H1 (cell line): ENCODE data around the gene KCNJ18. TPM values are rescaled to one million over a fixed set of nuclear protein-coding genes. Genes with fewer than 3 reads are reported as not detected.
"Not testable (repeated sequence)": the region's sequence is repeated elsewhere in the genome, so short reads cannot be mapped to it uniquely, and the experiment has no call there.

Source experiments
- CTCF ChIA-PET: fragments of 300-600 bp; sonication (Branson Sonifier 250); formaldehyde crosslinking; loops from one replicate; lab custom pipeline; 2021; ENCODE audit not compliant: partially characterized antibody; lab: Charles Lee
- POLR2A ChIA-PET: fragments of 300-600 bp; sonication (Branson Sonifier 250); formaldehyde crosslinking; loops from one replicate; lab custom pipeline; 2021; ENCODE audit warnings: inconsistent platforms; ENCODE audit not compliant: partially characterized antibody; lab: Charles Lee
- DNase-seq, 2 experiments: peaks; one replicate each; pipeline versions ENCODE4 v3.0.0 to v3.0.0-alpha.2; 2010 to 2022; ENCODE audit warnings: low spot score in 2 of 2, low read depth in 1 of 2, mixed read lengths in 1 of 2
- FAIRE-seq: peaks from 2 replicates; lab custom pipeline; 2011; peaks lifted over from hg19 to GRCh38; lab: Jason Lieb, UNC
- H2AFZ ChIP-seq: 2 replicates; pipeline ENCODE4 v1.8.1; 2012; ENCODE audit warnings: low read length, inconsistent platforms
- H2AK5ac ChIP-seq: 2 replicates; pipeline ENCODE4 v1.6.1; 2013; ENCODE audit warnings: low read depth, low read length
- H2BK120ac ChIP-seq: replicated peaks from 2 replicates; pipeline ENCODE3; 2013; ENCODE audit warnings: low read depth, low read length, inconsistent platforms
- H2BK12ac ChIP-seq: 2 replicates; pipeline ENCODE4 v1.6.1; 2013; ENCODE audit warnings: low read depth, low read length
- H2BK15ac ChIP-seq: 2 replicates; pipeline ENCODE4 v1.6.1; 2013; ENCODE audit warnings: low read length
- H2BK20ac ChIP-seq: 2 replicates; pipeline ENCODE4 v1.6.1; 2013; ENCODE audit warnings: low read length
- H2BK5ac ChIP-seq: 2 replicates; pipeline ENCODE4 v1.6.1; 2013; ENCODE audit warnings: low read depth, low read length
- H3K14ac ChIP-seq: 2 replicates; pipeline ENCODE4 v1.6.1; 2013; ENCODE audit warnings: inconsistent platforms; ENCODE audit not compliant: insufficient read length
- H3K18ac ChIP-seq: 2 replicates; pipeline ENCODE4 v1.6.1; 2013; ENCODE audit warnings: low read length; ENCODE audit errors: extremely low read depth
- H3K23ac ChIP-seq: 2 replicates; pipeline ENCODE4 v1.6.1; 2013; ENCODE audit warnings: inconsistent platforms; ENCODE audit not compliant: insufficient read length
- H3K23me2 ChIP-seq: 2 replicates; pipeline ENCODE4 v1.6.1; 2013; ENCODE audit warnings: low read depth, low read length
- H3K27ac ChIP-seq: 2 replicates; pipeline ENCODE4 v1.6.1; 2011; ENCODE audit warnings: low read depth, low read length, inconsistent platforms
- H3K27me3 ChIP-seq, 4 experiments: replicated peaks in 1 of 4; 1 replicate in 1 of 4; 2 replicates in 3 of 4; pipeline versions ENCODE4 v1.6.1 to v1.8.1; 2011 to 2013; ENCODE audit warnings: low read length in 3 of 4, mild to moderate bottlenecking in 3 of 4, inconsistent platforms in 2 of 4, mixed read lengths in 2 of 4, moderate library complexity in 1 of 4; ENCODE audit not compliant: control insufficient read depth in 3 of 4, insufficient read depth in 3 of 4; ENCODE audit errors: extremely low read depth in 1 of 4
- H3K36me3 ChIP-seq, 4 experiments: 2 replicates each; pipeline versions ENCODE4 v1.6.1 to v1.8.1; 2011 to 2013; ENCODE audit warnings: mild to moderate bottlenecking in 4 of 4, low read length in 3 of 4, moderate library complexity in 2 of 4, control low read depth in 1 of 4, inconsistent platforms in 1 of 4; ENCODE audit not compliant: insufficient read depth in 4 of 4, control insufficient read depth in 2 of 4
- H3K4ac ChIP-seq: replicated peaks from 2 replicates; pipeline ENCODE3; 2013; ENCODE audit warnings: low read length, low read depth, mixed read lengths, inconsistent platforms; ENCODE audit not compliant: insufficient read length
- H3K4me1 ChIP-seq, 4 experiments: replicated peaks in 1 of 4; 1 replicate in 1 of 4; 2 replicates in 3 of 4; pipeline versions ENCODE4 v1.6.1 to v1.8.1; 2011 to 2013; ENCODE audit warnings: low read length in 3 of 4, inconsistent platforms in 2 of 4, mixed read lengths in 1 of 4; ENCODE audit not compliant: insufficient read depth in 4 of 4, control insufficient read depth in 3 of 4
- H3K4me2 ChIP-seq, 2 experiments: 2 replicates each; pipeline versions ENCODE4 v1.6.1 to v1.8.1; 2011 to 2013; ENCODE audit warnings: low read depth in 2 of 2, low read length in 2 of 2, control low read depth in 1 of 2, inconsistent platforms in 1 of 2, mild to moderate bottlenecking in 1 of 2; ENCODE audit not compliant: insufficient read depth in 1 of 2
- H3K4me3 ChIP-seq, 4 experiments: fragments of 200-600, 300-600 bp in 1 of 4; sonication (generic), shearing (Covaris generic), sonication (Bioruptor Twin) in 1 of 4; 2 replicates each; pipeline versions ENCODE4 v1.5.1 to v1.8.1; 2011 to 2016; ENCODE audit warnings: low read length in 4 of 4, low read depth in 3 of 4, control low read depth in 2 of 4, inconsistent platforms in 2 of 4, mild to moderate bottlenecking in 2 of 4, mixed read lengths in 1 of 4, moderate library complexity in 1 of 4; ENCODE audit not compliant: insufficient read depth in 2 of 4; ENCODE audit errors: extremely low read depth in 1 of 4
- H3K56ac ChIP-seq: replicated peaks from 2 replicates; pipeline ENCODE3; 2013; ENCODE audit warnings: low read depth, mild to moderate bottlenecking, mixed read lengths, low read length, inconsistent platforms; ENCODE audit not compliant: insufficient read length
- H3K79me1 ChIP-seq: 2 replicates; pipeline ENCODE4 v1.6.1; 2013; ENCODE audit warnings: low read depth, low read length, control low read depth
- H3K79me2 ChIP-seq, 2 experiments: 2 replicates each; pipeline versions ENCODE4 v1.6.1 to v1.8.1; 2012 to 2013; ENCODE audit warnings: low read length in 2 of 2, mild to moderate bottlenecking in 2 of 2, inconsistent platforms in 1 of 2; ENCODE audit not compliant: insufficient read depth in 2 of 2, control insufficient read depth in 1 of 2
- H3K9ac ChIP-seq, 4 experiments: replicated peaks in 1 of 4; 1 replicate in 1 of 4; 2 replicates in 3 of 4; pipeline versions ENCODE4 v1.6.1 to v1.8.1; 2011 to 2013; ENCODE audit warnings: low read depth in 3 of 4, low read length in 3 of 4, control low read depth in 2 of 4, mild to moderate bottlenecking in 2 of 4, moderate library complexity in 2 of 4, inconsistent platforms in 1 of 4; ENCODE audit errors: extremely low read depth in 1 of 4
- H3K9me3 ChIP-seq, 2 experiments: 2 replicates each; pipeline versions ENCODE4 v1.6.1 to v1.8.1; 2012 to 2013; ENCODE audit warnings: mild to moderate bottlenecking in 2 of 2, moderate library complexity in 2 of 2, control low read depth in 1 of 2, inconsistent platforms in 1 of 2, low read depth in 1 of 2, low read length in 1 of 2, mixed read lengths in 1 of 2; ENCODE audit not compliant: insufficient read depth in 2 of 2
- H4K20me1 ChIP-seq, 2 experiments: replicated peaks in 1 of 2; 2 replicates each; pipeline versions ENCODE3 to v1.8.1; 2011 to 2013; ENCODE audit warnings: inconsistent platforms in 2 of 2, low read length in 2 of 2, mild to moderate bottlenecking in 1 of 2; ENCODE audit not compliant: insufficient read depth in 2 of 2, control insufficient read depth in 1 of 2
- H4K5ac ChIP-seq: 2 replicates; pipeline ENCODE4 v1.6.1; 2013; ENCODE audit warnings: low read length, low read depth, mixed read lengths, inconsistent platforms; ENCODE audit not compliant: insufficient read length
- H4K8ac ChIP-seq: 2 replicates; pipeline ENCODE4 v1.8.0; 2013; ENCODE audit warnings: mild to moderate bottlenecking, moderate library complexity, low read length, inconsistent platforms; ENCODE audit not compliant: insufficient read depth; ENCODE audit errors: extremely low read depth
- H4K91ac ChIP-seq: replicated peaks from 2 replicates; pipeline ENCODE3; 2013; ENCODE audit warnings: low read length, mixed read lengths, inconsistent platforms; ENCODE audit not compliant: insufficient read length
- WGBS, 2 experiments: shearing (Covaris generic) in 1 of 2; methylation state at CpG; one replicate each; pipeline versions ENCODE4 v1.1.6 to v1.1.7; 2013 to 2015; ENCODE audit warnings: low lambda C conversion rate in 2 of 2, mixed read lengths in 2 of 2, inconsistent platforms in 1 of 2, low coverage in 1 of 2, missing lambda C conversion rate in 1 of 2; ENCODE audit not compliant: insufficient replicate concordance in 2 of 2, insufficient coverage in 1 of 2, insufficient read length in 1 of 2; ENCODE audit errors: extremely low coverage in 1 of 2, missing lambda C conversion rate in 1 of 2; 5-methylcytosine and 5-hydroxymethylcytosine counted together
- polyA plus RNA-seq, 7 experiments: library from polyadenylated mRNA; depleted of rRNA in 3 of 7; stranded (reverse) in 5 of 7; unstranded in 2 of 7; fragments of >200 nt in 5 of 7; fragments of 200-250 nt in 2 of 7; gene quantifications; 1 replicate in 5 of 7; 2 replicates in 1 of 7; 4 replicates in 1 of 7; pipeline versions ENCODE4 v1.2.1 to v1.2.3, GENCODE V29; 2011 to 2013; ENCODE audit warnings: missing spikeins in 2 of 7, mixed read lengths in 2 of 7
- total RNA-seq: library from RNA; stranded (reverse); fragmentation: NEBNext Ultra II Directional; extraction: Animal tissue kit (Norgen Biotek cat#: 25700); gene quantifications from 2 replicates; pipeline ENCODE4 v1.2.1, GENCODE V29; 2021

The KCNJ18 gene
- total and polyA plus RNA-seq, 2 of the 8 experiments (the other 6 are each of a cell fraction or from before 2014, with no cell fraction given), result not detected

GRCh38 chr17:21659635-21660034 lies 32.7 kb upstream of the KCNJ18 start:
- H2BK5ac ChIP-seq, FAIRE-seq, H3K27me3 ChIP-seq, H3K23me2 ChIP-seq, H4K91ac ChIP-seq, H4K5ac ChIP-seq, H2BK120ac ChIP-seq, H4K8ac ChIP-seq, H3K56ac ChIP-seq, H3K4me3 ChIP-seq, H3K79me2 ChIP-seq, H3K9ac ChIP-seq, H3K4ac ChIP-seq, H3K4me1 ChIP-seq, H3K79me1 ChIP-seq, H2BK20ac ChIP-seq, DNase-seq, H2BK15ac ChIP-seq, H3K4me2 ChIP-seq, H3K36me3 ChIP-seq, H2BK12ac ChIP-seq, POLR2A ChIA-PET, H2AK5ac ChIP-seq, H2AFZ ChIP-seq, H3K14ac ChIP-seq, H4K20me1 ChIP-seq, H3K27ac ChIP-seq, H3K18ac ChIP-seq, H3K23ac ChIP-seq: not testable (repeated sequence)
- H3K9me3 ChIP-seq, result peaks cover 20 to 38% of the 10 kb centered on the region in 2 experiments
- CTCF ChIA-PET, result interaction anchor here (0.6 kb wide), 1 partner anchor 660 kb away, joined by 3 read pairs; no protein-coding TSS in a partner anchor
- 75% methylated on average over 6 of the region's 7 CpGs; no CpG with 5 or more reads in 1 of the 2 experiments for WGBS, 2 experiments

- H3K56ac ChIP-seq, H3K4me1 ChIP-seq, H2BK20ac ChIP-seq, H3K4me3 ChIP-seq, POLR2A ChIA-PET, H4K20me1 ChIP-seq, H3K23ac ChIP-seq, H4K91ac ChIP-seq, H4K5ac ChIP-seq, H3K14ac ChIP-seq, H2AK5ac ChIP-seq, H2BK15ac ChIP-seq, H2BK12ac ChIP-seq, H3K36me3 ChIP-seq, H3K79me2 ChIP-seq, CTCF ChIA-PET, H3K27me3 ChIP-seq, H3K9ac ChIP-seq, H2BK120ac ChIP-seq, H3K18ac ChIP-seq, H3K4me2 ChIP-seq, H2AFZ ChIP-seq, H2BK5ac ChIP-seq, H3K23me2 ChIP-seq, H4K8ac ChIP-seq, DNase-seq, H3K79me1 ChIP-seq, FAIRE-seq, H3K27ac ChIP-seq, H3K4ac ChIP-seq: not testable (repeated sequence)
- H3K9me3 ChIP-seq, result peaks cover 24 to 54% of the 10 kb centered on the region in 2 experiments
- WGBS, 2 experiments, result 88% methylated on average over 1 of the region's 1 CpG; no CpG with 5 or more reads in 1 of the 2 experiments
Observed at GRCh38 chr17:21661455-21661854, 30.9 kb upstream of the KCNJ18 start.
